ENCODE results near the gene MTF1. TPM values are rescaled to one million over a fixed set of nuclear protein-coding genes. Genes with fewer than 3 reads are reported as not detected.

Gene MTF1
- total RNA-seq, 4 donors from 2014 or later, result 3.8 to 7.6 (median 5.4) TPM

- no peaks in the 10 kb centered on the region for H3K9me3 ChIP-seq
- WGBS, 2 donors (ENCODE audit: low coverage in 1 of 2), result 12 to 26% methylated on average over 5 to 8 of the region's 59 CpGs
- H3K27ac ChIP-seq, result no peak overlapping the region
- peaks cover 0 to 22% of the 10 kb centered on the region in 2 donors for H3K36me3 ChIP-seq
- peak; percentile 22 for ATAC-seq
- H3K27me3 ChIP-seq, result peaks cover 4% of the 10 kb centered on the region
- no peak for TF ChIP-seq CTCF (IDR thresholded peaks at IDR 0.05)
- TF ChIP-seq POLR2AphosphoS5 (IDR thresholded peaks at IDR 0.05), result no peak
- no peak for TF ChIP-seq EP300 (IDR thresholded peaks at IDR 0.05)
- no peak for TF ChIP-seq POLR2A (IDR thresholded peaks at IDR 0.05)
- peaks cover 0 to 28% (median 16%) of the 10 kb centered on the region in 3 donors for H3K4me1 ChIP-seq
- H3K4me3 ChIP-seq, result peak overlapping the region in 1 of 2 donors; percentile 57
These were observed 64.7 kb downstream of the MTF1 start for GRCh38 chr1:37794372-37795339.

GRCh38 chr1:37793773-37794371 lies 65.5 kb downstream of the MTF1 start, which contains the start of gene MANEAL:
Gene MANEAL (plus strand): TSS chr1:37793847. CDS start chr1:37794183, 336 bp downstream.
- peak within 1 kb of the TSS; percentile 57 to 66 for H3K4me3 ChIP-seq
- H3K27ac ChIP-seq, result peak within 1 kb of the TSS in 1 of 4 donors; percentile 31
- peak; percentile 69 for ATAC-seq
- H3K4me1 ChIP-seq, result peaks cover 0 to 28% (median 16%) of the 10 kb centered on the region in 3 donors
- H3K27me3 ChIP-seq, result peaks cover 9% of the 10 kb centered on the region
- TF ChIP-seq EP300 (IDR thresholded peaks at IDR 0.05), result no peak
- TF ChIP-seq POLR2A (IDR thresholded peaks at IDR 0.05), result no peak
- TF ChIP-seq POLR2AphosphoS5 (IDR thresholded peaks at IDR 0.05), result no peak
- TF ChIP-seq CTCF (IDR thresholded peaks at IDR 0.05), result no peak
- WGBS, 2 donors (ENCODE audit: low coverage in 1 of 2), result no CpG with 5 or more reads among the region's 82 CpGs
- H3K9me3 ChIP-seq, result no peaks in the 10 kb centered on the region
- H3K36me3 ChIP-seq, result peaks cover 0 to 15% of the 10 kb centered on the region in 2 donors

- Histone ChIP-seq H3K36me3 (peaks cover 0 to 10% of the 10 kb centered on the region in 2 donors), H3K27ac (peak overlapping the region in 1 of 4 donors; percentile 31), H3K4me3 (peak overlapping the region; percentile 57 to 66), H3K9me3 (no peaks in the 10 kb centered on the region), H3K4me1 (peaks cover 0 to 28% (median 16%) of the 10 kb centered on the region in 3 donors), H3K27me3 (peaks cover 16% of the 10 kb centered on the region)
- 67% methylated on average over 3 to 7 of the region's 36 CpGs for WGBS, 2 donors (ENCODE audit: low coverage in 1 of 2)
- ATAC-seq, result no peak
- TF ChIP-seq EP300 (IDR thresholded peaks at IDR 0.05) (no peak), POLR2A (IDR thresholded peaks at IDR 0.05) (no peak), CTCF (IDR thresholded peaks at IDR 0.05) (no peak), POLR2AphosphoS5 (IDR thresholded peaks at IDR 0.05) (no peak)
These were observed 66.3 kb downstream of the MTF1 start for GRCh38 chr1:37792943-37793686.

GRCh38 chr1:37782491-37782890 lies 76.9 kb downstream of the MTF1 start:
- Histone ChIP-seq H3K4me1 (no peaks in the 10 kb centered on the region), H3K4me3 (no peak overlapping the region), H3K36me3 (no peaks in the 10 kb centered on the region), H3K27ac (no peak overlapping the region), H3K9me3 (no peaks in the 10 kb centered on the region), H3K27me3 (peaks cover 62% of the 10 kb centered on the region)
- no peak for ATAC-seq
- TF ChIP-seq POLR2AphosphoS5 (IDR thresholded peaks at IDR 0.05) (no peak), CTCF (IDR thresholded peaks at IDR 0.05) (no peak), POLR2A (IDR thresholded peaks at IDR 0.05) (no peak), EP300 (IDR thresholded peaks at IDR 0.05) (no peak)
- 79% methylated on average over 2 to 15 of the region's 17 CpGs for WGBS, 2 donors (ENCODE audit: low coverage in 1 of 2)
